HEK293 (cell line): Measurements from ENCODE around the gene ZNF10.

Source experiments
- CTCF ChIA-PET: fragments of 350-600 bp; formaldehyde crosslinking; extraction: SDS; loops from one replicate; lab custom pipeline; 2021; ENCODE audit warnings: antibody characterized with exemption; lab: Yijun Ruan, JAX
- POLR2A ChIA-PET: fragments of 300-600 bp; formaldehyde crosslinking; extraction: SDS; loops from one replicate; lab custom pipeline; 2020; ENCODE audit warnings: antibody characterized with exemption, inconsistent platforms; lab: Yijun Ruan, JAX
- H3K27ac ChIP-seq: fragments of 200-500 bp; sonication (Bioruptor generic); 2 replicates; pipeline ENCODE4 v1.5.1; 2014; ENCODE audit warnings: low read depth, low read length, control low read depth, inconsistent platforms; ENCODE audit errors: extremely low read depth
- H3K36me3 ChIP-seq, 2 experiments: fragments of 200-500 bp in 1 of 2; sonication (Bioruptor generic) in 1 of 2; 1 replicate in 1 of 2; 2 replicates in 1 of 2; pipeline ENCODE4 v1.5.1; 2014 to 2017; ENCODE audit warnings: inconsistent platforms in 2 of 2, low read length in 2 of 2; ENCODE audit not compliant: control insufficient read depth in 2 of 2, insufficient read depth in 1 of 2
- H3K4me1 ChIP-seq: fragments of 200-500 bp; sonication (Bioruptor generic); 2 replicates; pipeline ENCODE4 v1.5.1; 2014; ENCODE audit warnings: mild to moderate bottlenecking, low read length, inconsistent platforms; ENCODE audit not compliant: control insufficient read depth, insufficient read depth
- H3K4me3 ChIP-seq: 2 replicates; pipeline ENCODE4 v1.5.1; 2011; ENCODE audit warnings: low read depth, mild to moderate bottlenecking, control low read depth, low read length, moderate library complexity
- H3K9me3 ChIP-seq: fragments of 200-500 bp; sonication (Bioruptor generic); 2 replicates; pipeline ENCODE4 v1.5.1; 2014; ENCODE audit warnings: low read depth, low read length, inconsistent platforms; ENCODE audit not compliant: control insufficient read depth, insufficient read depth
- GLIS2 ChIP-seq: fragments of 450-650 bp; formaldehyde crosslinking; IDR thresholded peaks from 2 replicates; pipeline ENCODE4 v1.5.1; 2016; ENCODE audit warnings: missing biosample characterization, missing genetic modification characterization
- HOXD13 ChIP-seq: sonication (generic); formaldehyde crosslinking; IDR thresholded peaks from 2 replicates; pipeline ENCODE4 v1.8.0; 2022; ENCODE audit warnings: missing genetic modification reagents, borderline replicate concordance
- KLF1 ChIP-seq: fragments of 450-650 bp; formaldehyde crosslinking; IDR thresholded peaks from 2 replicates; pipeline ENCODE4 v1.5.1; 2016; ENCODE audit warnings: missing biosample characterization, missing genetic modification characterization
- PATZ1 ChIP-seq: fragments of 450-650 bp; formaldehyde crosslinking; IDR thresholded peaks from 2 replicates; pipeline ENCODE4 v1.5.1; 2016; ENCODE audit warnings: missing biosample characterization, missing genetic modification characterization
- ZBTB20 ChIP-seq: fragments of 450-650 bp; formaldehyde crosslinking; IDR thresholded peaks from 2 replicates; pipeline ENCODE4 v1.5.1; 2016; ENCODE audit warnings: missing biosample characterization, missing genetic modification characterization
- ZBTB21 ChIP-seq: fragments of 450-650 bp; formaldehyde crosslinking; IDR thresholded peaks from 2 replicates; pipeline ENCODE4 v1.5.1; 2017; ENCODE audit warnings: missing biosample characterization, missing genetic modification characterization
- ZBTB8A ChIP-seq: fragments of 450-650 bp; formaldehyde crosslinking; IDR thresholded peaks from 2 replicates; pipeline ENCODE4 v1.5.1; 2016; ENCODE audit warnings: missing biosample characterization, missing genetic modification characterization
- ZFP37 ChIP-seq: fragments of 450-650 bp; formaldehyde crosslinking; IDR thresholded peaks from 2 replicates; pipeline ENCODE4 v1.5.1; 2016; ENCODE audit warnings: missing biosample characterization, missing genetic modification characterization
- ZFP69B ChIP-seq: fragments of 450-650 bp; formaldehyde crosslinking; IDR thresholded peaks from 2 replicates; pipeline ENCODE4 v1.5.1; 2016; ENCODE audit warnings: missing biosample characterization, missing genetic modification characterization
- ZNF10 ChIP-seq: fragments of 450-650 bp; formaldehyde crosslinking; IDR thresholded peaks from 2 replicates; pipeline ENCODE4 v1.5.1; 2017; ENCODE audit warnings: missing biosample characterization, missing genetic modification characterization
- ZNF214 ChIP-seq: fragments of 450-650 bp; formaldehyde crosslinking; IDR thresholded peaks from 2 replicates; pipeline ENCODE4 v1.5.1; 2017; ENCODE audit warnings: missing biosample characterization, mild to moderate bottlenecking, missing genetic modification characterization, borderline replicate concordance
- ZNF274 ChIP-seq, 2 experiments: fragments of 200-500 bp in 1 of 2; fragments of 450-650 bp in 1 of 2; sonication (Bioruptor generic) in 1 of 2; formaldehyde crosslinking in 1 of 2; IDR thresholded peaks; 2 replicates each; pipeline versions ENCODE4 v1.5.1 to v1.6.1; 2014 to 2016; ENCODE audit warnings: borderline replicate concordance in 1 of 2, inconsistent platforms in 1 of 2, low read length in 1 of 2, missing biosample characterization in 1 of 2, missing genetic modification characterization in 1 of 2
- ZNF394 ChIP-seq: fragments of 450-650 bp; formaldehyde crosslinking; IDR thresholded peaks from 2 replicates; pipeline ENCODE4 v1.5.1; 2016; ENCODE audit warnings: missing biosample characterization, missing genetic modification characterization, mild to moderate bottlenecking, moderate library complexity, borderline replicate concordance
- ZNF404 ChIP-seq: fragments of 450-650 bp; formaldehyde crosslinking; IDR thresholded peaks from 2 replicates; pipeline ENCODE4 v1.5.1; 2017; ENCODE audit warnings: missing biosample characterization, missing genetic modification characterization
- ZNF518A ChIP-seq: fragments of 450-650 bp; formaldehyde crosslinking; conservative IDR thresholded peaks from 2 replicates; pipeline ENCODE4 v1.5.1; 2016; ENCODE audit warnings: low read depth, missing biosample characterization, missing genetic modification characterization
- ZNF600 ChIP-seq: fragments of 450-650 bp; formaldehyde crosslinking; IDR thresholded peaks from 2 replicates; pipeline ENCODE4 v1.5.1; 2016; ENCODE audit warnings: missing biosample characterization, missing genetic modification characterization
- ZNF654 ChIP-seq: fragments of 450-650 bp; formaldehyde crosslinking; IDR thresholded peaks from 2 replicates; pipeline ENCODE4 v1.5.1; 2016; ENCODE audit warnings: low read depth, missing biosample characterization, missing genetic modification characterization
- ZNF704 ChIP-seq: fragments of 450-650 bp; formaldehyde crosslinking; IDR thresholded peaks from 2 replicates; pipeline ENCODE4 v1.5.1; 2016; ENCODE audit warnings: missing biosample characterization, missing genetic modification characterization
- ZNF768 ChIP-seq: fragments of 450-650 bp; formaldehyde crosslinking; IDR thresholded peaks from 2 replicates; pipeline ENCODE4 v1.5.1; 2018; ENCODE audit warnings: missing biosample characterization, mild to moderate bottlenecking, missing genetic modification characterization
- ZNF830 ChIP-seq: fragments of 450-650 bp; IDR thresholded peaks from 2 replicates; pipeline ENCODE4 v1.5.0; 2018; ENCODE audit warnings: missing biosample characterization, missing genetic modification characterization, low read depth, mild to moderate bottlenecking, moderate library complexity

ZNF10 gene

GRCh38 chr12:133081159-133081780, 49.2 kb upstream of the ZNF10 start:
- Histone ChIP-seq H3K36me3 (peaks cover 35 to 46% of the 10 kb centered on the region in 2 experiments), H3K4me3 (peak overlapping the region; percentile 79), H3K9me3 (peaks cover 5% of the 10 kb centered on the region), H3K27ac (peak overlapping the region; percentile 89), H3K4me1 (no peaks in the 10 kb centered on the region)
- ChIA-PET CTCF (interaction anchor here (0.6 kb wide), 1 partner anchor 172 kb away, joined by 3 read pairs; no protein-coding TSS in a partner anchor), POLR2A (interaction anchor here (0.6 kb wide), 1 partner anchor 48 kb away, joined by 6 read pairs; no protein-coding TSS in a partner anchor)
- TF ChIP-seq ZBTB8A (tag by site-specific recombination) = peak; percentile 68
- no peak for TF ChIP-seq HOXD13 (CRISPR knock-in tag)
- TF ChIP-seq ZNF404 (tag by site-specific recombination) = no peak
- TF ChIP-seq ZBTB20 (tag by site-specific recombination) = peak; percentile 50; the same call in 1 of the 2 replicates
- peak; percentile 24 for TF ChIP-seq PATZ1 (tag by site-specific recombination)
- peak; percentile 8; the same call in 1 of the 2 replicates for TF ChIP-seq ZNF600
- 0 out of 2 replicates have a peak, but pooled peaks have one; percentile 9 for TF ChIP-seq ZFP37 (tag by site-specific recombination)
- TF ChIP-seq GLIS2 (tag by site-specific recombination) = peak; percentile 64
- TF ChIP-seq ZNF394 = 0 out of 2 replicates have a peak, but pooled peaks have one; percentile 3
- TF ChIP-seq ZFP69B = 0 out of 2 replicates have a peak, but pooled peaks have one; percentile 2

GRCh38 chr12:133083345-133083744, 47.1 kb upstream of the ZNF10 start:
- Histone ChIP-seq H3K4me3 (no peak overlapping the region), H3K9me3 (peaks cover 5% of the 10 kb centered on the region), H3K4me1 (no peaks in the 10 kb centered on the region), H3K27ac (no peak overlapping the region), H3K36me3 (peaks cover 53 to 67% of the 10 kb centered on the region in 2 experiments)
- CTCF ChIA-PET = no interaction called here
- TF ChIP-seq ZNF10 = no peak
- POLR2A ChIA-PET = interaction anchor here (0.6 kb wide), 1 partner anchor 46 kb away, joined by 3 read pairs; the partner anchor contains the start of gene ZNF84

GRCh38 chr12:133105620-133106019, 24.8 kb upstream of the ZNF10 start:
- peaks cover 12 to 57% of the 10 kb centered on the region in 2 experiments for H3K36me3 ChIP-seq
- CTCF ChIA-PET = no interaction called here

GRCh38 chr12:133106253-133106652, 24.2 kb upstream of the ZNF10 start:
- Histone ChIP-seq H3K4me1 (no peaks in the 10 kb centered on the region), H3K36me3 (peaks cover 12 to 51% of the 10 kb centered on the region in 2 experiments), H3K9me3 (peaks cover 3% of the 10 kb centered on the region), H3K4me3 (no peak overlapping the region), H3K27ac (no peak overlapping the region)
- POLR2A ChIA-PET = no interaction called here
- CTCF ChIA-PET = no interaction called here
- TF ChIP-seq ZBTB21 (tag by site-specific recombination) (no peak), ZNF214 (tag by site-specific recombination) (no peak), KLF1 (tag by site-specific recombination) (no peak), ZNF274 (IDR thresholded peaks at IDR 0.05; ENCODE audit: low read length) (peak; percentile 93), ZNF274 (tag by site-specific recombination; IDR thresholded peaks at IDR 0.05; ENCODE audit: borderline replicate concordance) (peak; percentile 98), ZNF704 (tag by site-specific recombination) (no peak), ZNF518A (tag by site-specific recombination) (peak; percentile 31; the same call in 1 of the 2 replicates), ZNF768 (no peak)

More at GRCh38 chr12:133105620-133106019, 24.8 kb upstream of the ZNF10 start:
- POLR2A ChIA-PET = no interaction called here
- TF ChIP-seq ZNF654 (tag by site-specific recombination) (no peak), ZNF830 (tag by site-specific recombination) (no peak), ZNF274 (IDR thresholded peaks at IDR 0.05; ENCODE audit: low read length) (peak; percentile 80; the same call in 1 of the 2 replicates), ZNF274 (tag by site-specific recombination; IDR thresholded peaks at IDR 0.05; ENCODE audit: borderline replicate concordance) (peak; percentile 95)
- Histone ChIP-seq H3K27ac (no peak overlapping the region), H3K4me1 (no peaks in the 10 kb centered on the region), H3K4me3 (no peak overlapping the region), H3K9me3 (peaks cover 3% of the 10 kb centered on the region)
